A172 (cell line): Measurements from ENCODE around the gene OSBPL5. TPM values are rescaled to one million over a fixed set of nuclear protein-coding genes. Genes with fewer than 3 reads are reported as not detected.

Source experiments
- DNase-seq: peaks from one replicate; pipeline ENCODE4 v3.0.0-alpha.2; 2015; ENCODE audit warnings: low spot score
- total RNA-seq: library from RNA; depleted of rRNA; stranded (reverse); fragments of >200 nt; shearing (Covaris generic); gene quantifications from 2 replicates; pipeline ENCODE4 v1.2.3, GENCODE V29; 2014

OSBPL5 gene
- total RNA-seq, 1 experiment from 2014 or later, result 18.1 TPM

DNA sequence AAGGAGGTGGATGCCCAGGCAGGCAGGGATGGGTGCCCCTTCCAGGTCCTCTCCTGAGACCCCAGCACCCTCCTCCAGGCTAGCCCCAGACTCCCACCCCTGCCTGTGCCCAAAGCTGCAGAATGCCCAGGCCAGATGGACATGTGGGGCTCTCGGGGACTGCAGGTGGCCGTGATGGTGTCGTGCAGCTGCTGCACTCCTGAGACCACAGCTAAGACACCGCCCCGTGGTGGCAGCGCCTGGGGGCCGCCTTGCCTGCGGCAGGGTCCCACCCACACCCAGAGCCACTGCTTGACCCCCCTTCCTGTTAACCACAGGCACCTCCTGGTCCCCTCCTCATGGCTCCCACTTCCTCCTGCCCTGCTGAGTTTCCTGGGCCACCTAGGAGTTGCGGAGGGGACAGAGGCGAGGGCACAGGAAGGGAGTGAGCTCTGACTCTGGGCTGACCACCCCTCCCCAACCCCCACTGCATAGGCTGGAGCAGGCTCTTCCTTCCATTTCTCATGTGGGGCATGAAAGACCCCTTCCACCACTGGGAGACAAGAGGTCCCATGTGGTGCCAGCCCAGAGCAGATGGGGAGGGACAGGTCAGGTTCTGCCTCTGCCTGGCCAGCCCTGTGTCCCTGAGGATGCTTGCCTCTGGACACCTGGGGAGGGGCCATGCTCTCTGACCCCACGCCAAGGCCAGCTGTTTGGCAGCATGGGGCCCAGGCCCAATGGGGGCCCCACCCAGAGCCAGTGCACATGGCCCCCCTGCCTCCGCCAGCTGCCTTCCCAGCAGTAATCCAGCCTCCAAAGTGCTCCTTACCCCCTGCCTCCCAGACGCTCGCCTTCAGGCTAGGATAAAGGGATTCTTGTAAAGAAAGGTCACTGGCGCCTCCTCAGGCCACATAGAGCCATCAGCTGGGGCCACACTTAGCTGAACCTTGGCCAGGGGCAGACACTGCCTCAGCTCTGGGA, 29.3 kb downstream of the OSBPL5 start:
- no peak for DNase-seq

GRCh38 chr11:3134651-3135480, 30.2 kb downstream of the OSBPL5 start:
- no peak for DNase-seq

- no peak for DNase-seq
These were observed 30.9 kb downstream of the OSBPL5 start for GRCh38 chr11:3134218-3134621.

GRCh38 chr11:3133261-3134217, 31.6 kb downstream of the OSBPL5 start:
- no peak for DNase-seq

DNA sequence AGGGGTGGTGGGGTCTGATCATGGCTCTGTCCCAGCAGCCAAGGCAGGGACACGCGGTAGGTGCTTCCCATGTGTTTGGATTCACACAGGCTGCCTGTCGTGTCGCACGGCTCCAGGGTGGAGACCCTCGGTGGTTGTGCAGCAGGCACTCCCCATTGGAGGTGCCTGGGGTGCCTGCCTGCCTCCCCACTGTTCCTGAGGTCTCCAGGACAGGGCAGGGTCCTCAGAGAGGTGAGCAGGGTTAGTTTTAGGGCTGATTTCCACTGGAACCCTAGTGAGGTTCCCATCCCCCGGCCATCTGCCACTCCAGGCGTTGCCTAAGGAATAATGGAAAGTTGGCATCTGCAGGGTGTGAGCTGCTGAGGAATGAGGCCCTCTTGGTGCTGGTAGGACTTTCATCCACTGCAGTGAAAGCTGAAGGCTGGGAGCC, 32.3 kb downstream of the OSBPL5 start:
- DNase-seq, result no peak

GRCh38 chr11:3132271-3132781, 32.8 kb downstream of the OSBPL5 start:
- no peak for DNase-seq

GRCh38 chr11:3131330-3131941, 33.7 kb downstream of the OSBPL5 start:
- DNase-seq, result no peak

GRCh38 chr11:3130269-3131071, 34.6 kb downstream of the OSBPL5 start:
- no peak for DNase-seq

GRCh38 chr11:3129591-3130268, 35.4 kb downstream of the OSBPL5 start:
- DNase-seq, result no peak

GRCh38 chr11:3129181-3129590, 35.9 kb downstream of the OSBPL5 start:
- DNase-seq, result no peak

GRCh38 chr11:3128356-3129180, 36.5 kb downstream of the OSBPL5 start:
- no peak for DNase-seq

DNA sequence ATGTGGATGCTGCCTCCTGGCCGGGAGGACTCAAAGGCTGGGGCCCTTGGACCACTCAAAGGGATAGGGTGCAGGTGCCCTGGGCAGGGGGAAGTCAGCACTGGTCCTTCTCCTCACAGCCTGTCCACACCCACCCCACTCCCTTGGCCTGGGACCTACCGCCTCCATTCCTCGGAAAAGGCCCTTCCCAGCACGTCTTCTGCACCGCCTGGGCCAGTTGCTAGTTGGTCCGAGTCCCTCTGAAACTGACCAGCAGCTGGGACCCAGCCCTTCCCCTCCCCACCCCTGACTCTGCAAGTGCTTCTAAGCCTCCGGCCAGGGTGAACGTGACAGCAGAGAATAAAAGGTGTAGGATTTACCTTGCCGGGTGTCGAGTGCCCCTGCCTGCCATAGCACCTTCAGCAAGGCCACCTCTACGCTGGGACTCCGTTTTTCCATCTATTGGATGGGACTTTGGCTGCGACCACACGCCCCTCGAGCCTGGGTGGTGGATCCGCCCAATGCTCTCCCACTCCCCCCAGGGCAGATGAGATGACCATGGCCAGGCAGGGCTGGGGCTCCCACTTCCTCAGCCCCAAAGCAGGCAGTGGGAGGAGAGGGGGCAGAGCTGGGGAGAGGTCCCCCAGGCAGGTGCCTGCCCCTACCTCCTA, 37.3 kb downstream of the OSBPL5 start:
- no peak for DNase-seq

DNA sequence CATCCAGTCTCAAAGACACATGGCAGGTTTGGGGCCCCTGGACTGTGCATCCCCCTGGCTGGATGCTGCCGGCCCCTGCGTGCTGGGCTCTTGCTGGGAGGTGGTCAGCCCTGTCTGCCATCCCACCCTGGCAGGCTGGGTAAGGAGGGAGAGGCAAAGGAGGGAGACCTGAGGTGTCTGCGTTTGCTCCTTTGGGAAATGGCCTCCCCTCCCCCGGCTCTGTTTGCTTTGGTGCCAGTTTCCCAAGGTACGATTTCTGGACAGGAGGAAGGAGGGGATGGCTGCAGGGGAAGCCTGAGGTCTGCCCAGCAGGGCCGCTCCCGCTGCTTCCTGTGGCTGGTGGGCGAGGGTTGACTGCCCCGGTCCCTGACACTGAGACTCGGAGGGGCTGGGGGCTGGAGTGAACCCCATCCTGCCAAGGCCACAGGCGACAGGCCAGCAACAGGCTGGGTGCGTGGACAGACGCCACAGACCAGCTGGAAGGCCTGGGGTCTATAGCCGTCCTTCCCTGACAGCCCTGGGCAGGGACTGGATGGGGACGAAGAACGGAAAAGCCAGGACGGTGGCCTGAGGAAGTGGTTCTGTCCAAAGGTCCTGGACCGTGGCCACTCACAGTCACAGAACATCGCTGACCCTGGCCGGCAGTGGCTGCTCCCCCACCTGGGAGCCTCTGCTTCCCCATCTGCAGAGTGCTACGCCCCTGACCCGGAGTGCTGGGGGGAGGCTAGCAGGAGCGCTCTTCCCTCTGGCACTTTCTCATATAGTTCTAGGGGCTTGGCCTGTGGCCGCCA, 38.0 kb downstream of the OSBPL5 start:
- no peak for DNase-seq

DNA sequence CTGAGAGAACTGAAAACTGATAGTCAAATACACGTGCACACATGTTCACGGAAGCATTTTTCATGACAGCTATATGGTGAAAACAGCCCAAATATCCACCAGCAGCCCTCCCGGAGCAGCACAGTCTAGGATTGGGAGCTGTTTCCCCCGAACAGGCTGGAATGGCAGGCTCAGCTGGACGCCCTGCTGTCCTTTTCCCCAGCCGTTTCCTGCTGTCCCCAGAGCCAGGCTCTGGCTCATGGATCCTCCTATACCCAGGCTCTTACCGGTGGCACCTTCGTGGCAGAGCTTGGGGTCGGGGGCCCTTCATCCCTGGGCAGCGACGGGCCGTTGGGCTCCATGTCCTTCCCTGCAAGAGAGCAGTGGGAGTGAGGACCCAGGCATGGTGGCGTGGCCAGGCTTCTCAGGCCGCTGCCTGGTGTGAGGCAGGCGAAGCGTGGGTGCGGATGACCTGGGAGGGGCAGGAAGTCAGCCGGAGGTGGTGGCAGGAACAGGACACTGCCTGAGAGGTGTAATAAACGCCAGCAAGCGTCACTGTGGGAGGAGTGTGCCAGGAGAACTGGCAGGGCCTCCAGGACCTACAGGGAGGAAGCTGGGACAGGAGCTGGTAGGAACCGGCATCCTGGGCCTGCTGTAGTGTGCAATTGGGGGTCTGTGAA, 38.8 kb downstream of the OSBPL5 start:
- no peak for DNase-seq

DNA sequence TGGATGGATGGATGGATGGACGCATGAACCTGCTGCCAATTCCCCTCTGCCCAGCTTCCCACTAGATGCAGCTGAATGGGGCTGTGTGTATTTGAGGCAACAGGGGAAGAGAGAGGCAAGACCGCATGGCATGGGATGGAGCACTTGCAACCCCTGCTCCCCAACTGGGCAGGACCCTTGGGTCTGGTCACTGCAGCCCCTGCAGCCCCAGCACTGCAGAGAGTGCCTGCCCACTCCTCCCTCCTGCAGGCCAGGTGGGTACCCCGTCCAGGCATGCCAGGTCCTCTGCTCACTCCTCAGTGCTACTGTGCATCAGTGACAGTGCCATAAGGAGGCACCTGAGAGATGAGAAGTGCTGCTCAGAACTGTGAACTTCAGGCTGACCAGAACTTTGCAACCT, 40.3 kb downstream of the OSBPL5 start:
- DNase-seq, result no peak
